ENCODE measurements around the gene STUM. TPM values are rescaled to one million over a fixed set of nuclear protein-coding genes. Genes with fewer than 3 reads are reported as not detected.

STUM gene
- polyA plus RNA-seq, 1 of the 3 experiments (the other 2 are of a cell fraction): not detected

- Histone ChIP-seq H3K4me3 (ENCODE audit: low read depth in 2 of 2, low read length in 1 of 2) (no peak overlapping the region), H4K20me1 (ENCODE audit: insufficient read depth) (no peaks in the 10 kb centered on the region), H3K4me2 (no peak overlapping the region), H3K4me1 (ENCODE audit: control insufficient read depth in 1 of 2, insufficient read depth in 2 of 2, low read depth in 1 of 2, low read length in 1 of 2) (peaks cover 10 to 24% of the 10 kb centered on the region in 2 experiments; a peak in 1 of 4 replicates), H3K27ac (ENCODE audit: low read depth in 2 of 2, low read length in 1 of 2) (no peak overlapping the region), H2AFZ (ENCODE audit: low read depth) (no peak overlapping the region), H3K27me3 (ENCODE audit: insufficient read depth) (peaks cover 44% of the 10 kb centered on the region), H3K9ac (no peak overlapping the region), H3K36me3 (replicated peaks in 1 of 2; ENCODE audit: control insufficient read depth in 1 of 2, insufficient read depth in 2 of 2, low read length in 1 of 2) (no peaks in the 10 kb centered on the region), H3F3A (replicated peaks; ENCODE audit: insufficient read depth) (no peaks in the 10 kb centered on the region), H3K79me2 (ENCODE audit: insufficient read depth) (no peaks in the 10 kb centered on the region), H3K9me3 (no peaks in the 10 kb centered on the region), H3K9me2 (no peaks in the 10 kb centered on the region)
- DNase-seq: no peak
- ChIA-PET CTCF (interaction anchor here (1.4 to 6.3 kb wide), 3 partner anchors 13 to 82 kb away, joined by 3 to 50 read pairs (median 49); no protein-coding TSS in a partner anchor), POLR2A (no interaction called here)
- 34% methylated on average over 4 of the region's 4 CpGs for WGBS (ENCODE audit: low lambda C conversion rate)
- TF ChIP-seq RFX5 (IDR thresholded peaks at IDR 0.05; ENCODE audit: low read length) (no peak), ZBTB33 (IDR thresholded peaks at IDR 0.05; ENCODE audit: borderline replicate concordance, low read depth) (no peak), GABPA (IDR thresholded peaks at IDR 0.05; ENCODE audit: low read depth) (no peak), RXRA (IDR thresholded peaks at IDR 0.05; ENCODE audit: borderline replicate concordance, low read depth) (no peak), TAF1 (IDR thresholded peaks at IDR 0.05; ENCODE audit: borderline replicate concordance, low read depth, low read length) (no peak), FOXJ3 (CRISPR knock-in tag; IDR thresholded peaks at IDR 0.05) (no peak), RCOR1 (IDR thresholded peaks at IDR 0.05; ENCODE audit: low read length) (no peak), FOSL2 (IDR thresholded peaks at IDR 0.05; ENCODE audit: borderline replicate concordance, low read depth) (no peak), MXI1 (IDR thresholded peaks at IDR 0.05; ENCODE audit: low read depth, low read length) (no peak), CHD2 (IDR thresholded peaks at IDR 0.05; ENCODE audit: low read length, partially characterized antibody) (no peak), EP300 (IDR thresholded peaks at IDR 0.05; ENCODE audit: borderline replicate concordance in 1 of 2, low read depth in 1 of 2, low read length in 1 of 2) (no peak), IRF3 (IDR thresholded peaks at IDR 0.05; ENCODE audit: low read depth, low read length) (no peak), SIN3A (IDR thresholded peaks at IDR 0.05; ENCODE audit: borderline replicate concordance, low read depth, low read length) (no peak), GATA2 (CRISPR knock-in tag; IDR thresholded peaks at IDR 0.05) (no peak), FOXM1 (IDR thresholded peaks at IDR 0.05; ENCODE audit: low read depth) (no peak)
- TF ChIP-seq, protein P1, sequence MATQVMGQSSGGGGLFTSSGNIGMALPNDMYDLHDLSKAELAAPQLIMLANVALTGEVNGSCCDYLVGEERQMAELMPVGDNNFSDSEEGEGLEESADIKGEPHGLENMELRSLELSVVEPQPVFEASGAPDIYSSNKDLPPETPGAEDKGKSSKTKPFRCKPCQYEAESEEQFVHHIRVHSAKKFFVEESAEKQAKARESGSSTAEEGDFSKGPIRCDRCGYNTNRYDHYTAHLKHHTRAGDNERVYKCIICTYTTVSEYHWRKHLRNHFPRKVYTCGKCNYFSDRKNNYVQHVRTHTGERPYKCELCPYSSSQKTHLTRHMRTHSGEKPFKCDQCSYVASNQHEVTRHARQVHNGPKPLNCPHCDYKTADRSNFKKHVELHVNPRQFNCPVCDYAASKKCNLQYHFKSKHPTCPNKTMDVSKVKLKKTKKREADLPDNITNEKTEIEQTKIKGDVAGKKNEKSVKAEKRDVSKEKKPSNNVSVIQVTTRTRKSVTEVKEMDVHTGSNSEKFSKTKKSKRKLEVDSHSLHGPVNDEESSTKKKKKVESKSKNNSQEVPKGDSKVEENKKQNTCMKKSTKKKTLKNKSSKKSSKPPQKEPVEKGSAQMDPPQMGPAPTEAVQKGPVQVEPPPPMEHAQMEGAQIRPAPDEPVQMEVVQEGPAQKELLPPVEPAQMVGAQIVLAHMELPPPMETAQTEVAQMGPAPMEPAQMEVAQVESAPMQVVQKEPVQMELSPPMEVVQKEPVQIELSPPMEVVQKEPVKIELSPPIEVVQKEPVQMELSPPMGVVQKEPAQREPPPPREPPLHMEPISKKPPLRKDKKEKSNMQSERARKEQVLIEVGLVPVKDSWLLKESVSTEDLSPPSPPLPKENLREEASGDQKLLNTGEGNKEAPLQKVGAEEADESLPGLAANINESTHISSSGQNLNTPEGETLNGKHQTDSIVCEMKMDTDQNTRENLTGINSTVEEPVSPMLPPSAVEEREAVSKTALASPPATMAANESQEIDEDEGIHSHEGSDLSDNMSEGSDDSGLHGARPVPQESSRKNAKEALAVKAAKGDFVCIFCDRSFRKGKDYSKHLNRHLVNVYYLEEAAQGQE (IDR thresholded peaks at IDR 0.05; ENCODE audit: low read depth, low read length): no peak
- TF ChIP-seq, protein P2, sequence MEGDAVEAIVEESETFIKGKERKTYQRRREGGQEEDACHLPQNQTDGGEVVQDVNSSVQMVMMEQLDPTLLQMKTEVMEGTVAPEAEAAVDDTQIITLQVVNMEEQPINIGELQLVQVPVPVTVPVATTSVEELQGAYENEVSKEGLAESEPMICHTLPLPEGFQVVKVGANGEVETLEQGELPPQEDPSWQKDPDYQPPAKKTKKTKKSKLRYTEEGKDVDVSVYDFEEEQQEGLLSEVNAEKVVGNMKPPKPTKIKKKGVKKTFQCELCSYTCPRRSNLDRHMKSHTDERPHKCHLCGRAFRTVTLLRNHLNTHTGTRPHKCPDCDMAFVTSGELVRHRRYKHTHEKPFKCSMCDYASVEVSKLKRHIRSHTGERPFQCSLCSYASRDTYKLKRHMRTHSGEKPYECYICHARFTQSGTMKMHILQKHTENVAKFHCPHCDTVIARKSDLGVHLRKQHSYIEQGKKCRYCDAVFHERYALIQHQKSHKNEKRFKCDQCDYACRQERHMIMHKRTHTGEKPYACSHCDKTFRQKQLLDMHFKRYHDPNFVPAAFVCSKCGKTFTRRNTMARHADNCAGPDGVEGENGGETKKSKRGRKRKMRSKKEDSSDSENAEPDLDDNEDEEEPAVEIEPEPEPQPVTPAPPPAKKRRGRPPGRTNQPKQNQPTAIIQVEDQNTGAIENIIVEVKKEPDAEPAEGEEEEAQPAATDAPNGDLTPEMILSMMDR (IDR thresholded peaks at IDR 0.05): no peak
- TF ChIP-seq, protein P3, sequence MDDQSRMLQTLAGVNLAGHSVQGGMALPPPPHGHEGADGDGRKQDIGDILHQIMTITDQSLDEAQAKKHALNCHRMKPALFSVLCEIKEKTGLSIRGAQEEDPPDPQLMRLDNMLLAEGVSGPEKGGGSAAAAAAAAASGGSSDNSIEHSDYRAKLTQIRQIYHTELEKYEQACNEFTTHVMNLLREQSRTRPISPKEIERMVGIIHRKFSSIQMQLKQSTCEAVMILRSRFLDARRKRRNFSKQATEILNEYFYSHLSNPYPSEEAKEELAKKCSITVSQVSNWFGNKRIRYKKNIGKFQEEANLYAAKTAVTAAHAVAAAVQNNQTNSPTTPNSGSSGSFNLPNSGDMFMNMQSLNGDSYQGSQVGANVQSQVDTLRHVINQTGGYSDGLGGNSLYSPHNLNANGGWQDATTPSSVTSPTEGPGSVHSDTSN (IDR thresholded peaks at IDR 0.05): no peak
Observed at GRCh38 chr1:226552061-226552460, 3.5 kb downstream of the STUM start.
